GM19455 (cell line): ENCODE results near the gene IQSEC1.

Experiments
- ATAC-seq: cut with Tn5 transposase; IDR thresholded peaks from one replicate; pipeline ENCODE4 v1.9.1; 2021; ENCODE audit not compliant: unreplicated experiment

IQSEC1 gene

GRCh38 chr3:12955651-12956315, 117.4 kb downstream of the IQSEC1 start:
- ATAC-seq: no peak

GRCh38 chr3:12954891-12955650, 118.2 kb downstream of the IQSEC1 start:
- no peak for ATAC-seq

- no peak for ATAC-seq
Observed at GRCh38 chr3:12954180-12954579, 119.0 kb downstream of the IQSEC1 start.

GRCh38 chr3:12953201-12953995, 119.8 kb downstream of the IQSEC1 start:
- no peak for ATAC-seq

- ATAC-seq: no peak
Observed at GRCh38 chr3:12952343-12953200, 120.7 kb downstream of the IQSEC1 start.

- ATAC-seq: no peak
Observed at GRCh38 chr3:12948891-12949711, 124.1 kb downstream of the IQSEC1 start.

GRCh38 chr3:12948371-12948770, 124.9 kb downstream of the IQSEC1 start:
- ATAC-seq: no peak

GRCh38 chr3:12947504-12948369, 125.5 kb downstream of the IQSEC1 start:
- ATAC-seq: no peak

- ATAC-seq: no peak
Observed at GRCh38 chr3:12946649-12947316, 126.4 kb downstream of the IQSEC1 start.

- no peak for ATAC-seq
Observed at GRCh38 chr3:12946251-12946648, 127.0 kb downstream of the IQSEC1 start.

GRCh38 chr3:12944849-12945248, 128.4 kb downstream of the IQSEC1 start:
- ATAC-seq: no peak

- no peak for ATAC-seq
Observed at GRCh38 chr3:12944413-12944812, 128.8 kb downstream of the IQSEC1 start.

- ATAC-seq: no peak
Observed at GRCh38 chr3:12943124-12944021, 129.9 kb downstream of the IQSEC1 start.

- no peak for ATAC-seq
Observed at GRCh38 chr3:12941495-12942023, 131.7 kb downstream of the IQSEC1 start.

GRCh38 chr3:12940854-12941253, 132.4 kb downstream of the IQSEC1 start:
- no peak for ATAC-seq

- no peak for ATAC-seq
Observed at GRCh38 chr3:12939137-12939536, 134.1 kb downstream of the IQSEC1 start.

GRCh38 chr3:12938258-12938711, 134.9 kb downstream of the IQSEC1 start:
- no peak for ATAC-seq
